Osteocyte (in vitro differentiated cells): ENCODE measurements around the gene DNM3. TPM values are rescaled to one million over a fixed set of nuclear protein-coding genes. Genes with fewer than 3 reads are reported as not detected.

ENCODE experiments used
- DNase-seq: peaks from one replicate; pipeline ENCODE4 v3.0.0; 2021; ENCODE audit warnings: mixed read lengths; ENCODE audit not compliant: unreplicated experiment; ENCODE audit errors: extremely low spot score
- H3K27ac Mint-ChIP-seq: one replicate; pipeline ENCODE4 v1.8.0; 2021; ENCODE audit warnings: mild to moderate bottlenecking, mixed read lengths; ENCODE audit not compliant: unreplicated experiment
- H3K27me3 Mint-ChIP-seq: one replicate; pipeline ENCODE4 v1.8.0; 2021; ENCODE audit warnings: mixed read lengths; ENCODE audit not compliant: unreplicated experiment
- H3K36me3 Mint-ChIP-seq: one replicate; pipeline ENCODE4 v1.8.0; 2021; ENCODE audit warnings: mixed read lengths; ENCODE audit not compliant: unreplicated experiment
- H3K4me1 Mint-ChIP-seq: one replicate; pipeline ENCODE4 v1.8.0; 2021; ENCODE audit warnings: mixed read lengths; ENCODE audit not compliant: unreplicated experiment
- H3K4me3 Mint-ChIP-seq: one replicate; pipeline ENCODE4 v1.8.0; 2021; ENCODE audit warnings: mild to moderate bottlenecking, moderate library complexity, mixed read lengths; ENCODE audit not compliant: unreplicated experiment
- H3K9me3 Mint-ChIP-seq: one replicate; pipeline ENCODE4 v1.8.0; 2021; ENCODE audit warnings: mixed read lengths; ENCODE audit not compliant: unreplicated experiment
- total RNA-seq: library from RNA; stranded (reverse); gene quantifications from 2 replicates; pipeline ENCODE4 v1.2.1, GENCODE V29; 2021
- TF ChIP-seq, protein P1 (sequence below): fragments of 200-600 bp; sonication (generic); IDR thresholded peaks from 2 replicates; pipeline ENCODE4 v1.5.0; 2021; ENCODE audit warnings: antibody characterized with exemption, mild to moderate bottlenecking, moderate library complexity

The DNM3 gene
- total RNA-seq, 1 donor from 2014 or later: 3.7 TPM

DNA sequence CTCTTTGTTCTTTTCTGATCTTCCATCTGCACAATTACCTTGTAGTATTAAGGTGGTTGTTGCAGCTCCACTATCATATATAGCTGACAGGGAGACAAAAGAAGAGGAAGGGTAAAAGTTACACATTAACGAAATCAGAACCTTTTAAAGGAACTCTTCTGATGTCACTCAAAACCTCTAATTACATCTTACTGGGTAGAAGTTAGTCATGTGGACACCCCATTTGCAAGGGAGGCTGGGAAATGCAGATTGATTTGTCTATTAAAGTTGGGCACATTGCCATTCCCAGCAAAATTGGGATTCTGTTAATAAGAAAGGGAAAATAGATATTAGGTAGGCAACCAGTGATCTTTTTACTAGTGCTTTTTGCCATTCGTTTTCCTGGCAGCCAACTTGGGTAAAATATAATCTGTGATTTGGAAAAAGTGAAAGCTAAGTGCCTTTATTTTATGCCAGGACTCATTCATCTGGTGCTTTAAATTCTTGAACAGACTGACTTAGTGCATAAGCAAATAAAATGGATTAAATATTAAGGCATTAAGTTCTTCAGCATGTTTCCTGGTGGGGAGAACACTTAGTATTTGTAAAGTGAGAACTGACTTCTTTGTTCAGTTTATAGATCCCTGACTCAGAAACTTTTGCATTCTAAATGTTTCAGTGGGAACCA, 71.3 kb downstream of the DNM3 start:
- no peak for DNase-seq
- Mint-ChIP-seq H3K4me3 (no peak overlapping the region), H3K4me1 (peaks cover 6% of the 10 kb centered on the region), H3K27ac (no peak overlapping the region), H3K36me3 (no peaks in the 10 kb centered on the region), H3K9me3 (no peaks in the 10 kb centered on the region), H3K27me3 (peaks cover 10% of the 10 kb centered on the region)
- TF ChIP-seq, protein P1, sequence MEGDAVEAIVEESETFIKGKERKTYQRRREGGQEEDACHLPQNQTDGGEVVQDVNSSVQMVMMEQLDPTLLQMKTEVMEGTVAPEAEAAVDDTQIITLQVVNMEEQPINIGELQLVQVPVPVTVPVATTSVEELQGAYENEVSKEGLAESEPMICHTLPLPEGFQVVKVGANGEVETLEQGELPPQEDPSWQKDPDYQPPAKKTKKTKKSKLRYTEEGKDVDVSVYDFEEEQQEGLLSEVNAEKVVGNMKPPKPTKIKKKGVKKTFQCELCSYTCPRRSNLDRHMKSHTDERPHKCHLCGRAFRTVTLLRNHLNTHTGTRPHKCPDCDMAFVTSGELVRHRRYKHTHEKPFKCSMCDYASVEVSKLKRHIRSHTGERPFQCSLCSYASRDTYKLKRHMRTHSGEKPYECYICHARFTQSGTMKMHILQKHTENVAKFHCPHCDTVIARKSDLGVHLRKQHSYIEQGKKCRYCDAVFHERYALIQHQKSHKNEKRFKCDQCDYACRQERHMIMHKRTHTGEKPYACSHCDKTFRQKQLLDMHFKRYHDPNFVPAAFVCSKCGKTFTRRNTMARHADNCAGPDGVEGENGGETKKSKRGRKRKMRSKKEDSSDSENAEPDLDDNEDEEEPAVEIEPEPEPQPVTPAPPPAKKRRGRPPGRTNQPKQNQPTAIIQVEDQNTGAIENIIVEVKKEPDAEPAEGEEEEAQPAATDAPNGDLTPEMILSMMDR: no peak

GRCh38 chr1:171913385-171913784, 72.1 kb downstream of the DNM3 start:
- Mint-ChIP-seq H3K27me3 (peaks cover 14% of the 10 kb centered on the region), H3K36me3 (no peaks in the 10 kb centered on the region), H3K27ac (no peak overlapping the region), H3K9me3 (no peaks in the 10 kb centered on the region), H3K4me1 (peaks cover 6% of the 10 kb centered on the region), H3K4me3 (no peak overlapping the region)
- no peak for DNase-seq
- TF ChIP-seq, protein P1: no peak

DNA sequence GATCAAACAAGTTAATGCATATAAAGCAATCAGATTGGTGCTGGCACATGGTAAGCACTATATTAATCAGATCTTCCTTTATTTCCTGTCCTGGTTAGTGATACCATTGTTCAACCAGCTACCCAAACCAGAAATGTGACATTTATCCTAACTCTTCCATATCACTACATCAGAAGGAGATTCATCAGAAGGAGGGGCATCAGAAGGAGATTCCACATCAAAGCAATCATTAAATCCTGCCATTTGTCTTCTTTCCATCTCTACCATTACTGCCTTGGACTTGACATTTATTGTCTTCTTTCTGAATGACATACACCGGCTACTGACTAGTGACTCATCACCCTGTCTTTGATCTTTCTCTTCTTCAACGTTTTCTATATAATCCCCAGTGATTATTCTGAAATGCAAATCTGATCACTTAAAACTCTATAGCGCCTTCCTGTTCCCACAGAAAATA, 75.0 kb downstream of the DNM3 start:
- Mint-ChIP-seq H3K4me3 (no peak overlapping the region), H3K4me1 (peaks cover 2% of the 10 kb centered on the region), H3K9me3 (no peaks in the 10 kb centered on the region), H3K27me3 (peaks cover 12% of the 10 kb centered on the region), H3K36me3 (no peaks in the 10 kb centered on the region), H3K27ac (no peak overlapping the region)
- DNase-seq: no peak
- TF ChIP-seq, protein P1: no peak

GRCh38 chr1:171917331-171917730, 76.0 kb downstream of the DNM3 start:
- DNase-seq: no peak
- TF ChIP-seq, protein P1: no peak
- no peak overlapping the region for H3K4me3 Mint-ChIP-seq
- H3K9me3 Mint-ChIP-seq: no peaks in the 10 kb centered on the region
- no peaks in the 10 kb centered on the region for H3K36me3 Mint-ChIP-seq
- peaks cover 15% of the 10 kb centered on the region for H3K27me3 Mint-ChIP-seq
- peaks cover 2% of the 10 kb centered on the region for H3K4me1 Mint-ChIP-seq
- no peak overlapping the region for H3K27ac Mint-ChIP-seq

- no peak overlapping the region for H3K27ac Mint-ChIP-seq
- no peak overlapping the region for H3K4me3 Mint-ChIP-seq
- peaks cover 15% of the 10 kb centered on the region for H3K27me3 Mint-ChIP-seq
- H3K4me1 Mint-ChIP-seq: no peaks in the 10 kb centered on the region
- no peak for DNase-seq
- no peaks in the 10 kb centered on the region for H3K9me3 Mint-ChIP-seq
- TF ChIP-seq, protein P1: no peak
- no peaks in the 10 kb centered on the region for H3K36me3 Mint-ChIP-seq
Observed at GRCh38 chr1:171919891-171920887, 78.9 kb downstream of the DNM3 start.
